Activated T-helper 2 cell treated with anti-CD3 and anti-CD28 coated beads, Interferon-gamma antibody, Interleukin-2, Interleukin-4, amounts not matched to agents 10 μg/mL and 5 μg/mL and 100 μg/mL, durations not matched to agents 14 hours and 24 hours and 36 hours (primary cell): ENCODE results near the gene FAXC. TPM values are rescaled to one million over a fixed set of nuclear protein-coding genes. Genes with fewer than 3 reads are reported as not detected.
"Not testable (repeated sequence)": the region's sequence is repeated elsewhere in the genome, so short reads cannot be mapped to it uniquely, and the experiment has no call there.

Experiments
- DNase-seq: peaks from one replicate; pipeline ENCODE4 v3.0.0; 2021; ENCODE audit warnings: low spot score
- H3K27ac Mint-ChIP-seq: one replicate; pipeline ENCODE4 v1.8.0; 2021; ENCODE audit warnings: mixed read lengths
- H3K27me3 Mint-ChIP-seq: one replicate; pipeline ENCODE4 v1.8.0; 2021; ENCODE audit warnings: low read depth, mixed read lengths
- H3K36me3 Mint-ChIP-seq: one replicate; pipeline ENCODE4 v1.8.0; 2021; ENCODE audit warnings: low read depth, mixed read lengths
- H3K4me1 Mint-ChIP-seq: one replicate; pipeline ENCODE4 v1.8.0; 2021; ENCODE audit warnings: low read depth, mixed read lengths
- H3K4me3 Mint-ChIP-seq: one replicate; pipeline ENCODE4 v1.8.0; 2021; ENCODE audit warnings: low read depth, mild to moderate bottlenecking, moderate library complexity, mixed read lengths
- H3K9me3 Mint-ChIP-seq: one replicate; pipeline ENCODE4 v1.8.0; 2021; ENCODE audit warnings: mixed read lengths
- intact Hi-C: fragments of 100-400 bp; cut with micrococcal nuclease; formaldehyde crosslinking; loops from one replicate; pipeline ENCODE4 v1.15.1; 2023
- total RNA-seq: library from RNA; stranded (reverse); gene quantifications from 2 replicates; pipeline ENCODE4 v1.2.3, GENCODE V29; 2022

Gene FAXC
- total RNA-seq, 1 donor from 2014 or later = not detected

- H3K4me3 Mint-ChIP-seq, intact Hi-C loops, H3K27me3 Mint-ChIP-seq, H3K27ac Mint-ChIP-seq, H3K36me3 Mint-ChIP-seq, H3K4me1 Mint-ChIP-seq, DNase-seq, H3K9me3 Mint-ChIP-seq: not testable (repeated sequence)
Measured at GRCh38 chr6:99266996-99267395, 82.5 kb downstream of the FAXC start.

- H3K4me1 Mint-ChIP-seq, H3K27ac Mint-ChIP-seq, H3K9me3 Mint-ChIP-seq, H3K4me3 Mint-ChIP-seq, H3K36me3 Mint-ChIP-seq, intact Hi-C loops, H3K27me3 Mint-ChIP-seq, DNase-seq: not testable (repeated sequence)
Measured at GRCh38 chr6:99265447-99265846, 84.0 kb downstream of the FAXC start.

GRCh38 chr6:99254616-99255550 lies 94.6 kb downstream of the FAXC start:
- intact Hi-C loops = no loop called here
- Mint-ChIP-seq H3K27me3 (peaks cover 3% of the 10 kb centered on the region), H3K27ac (no peak overlapping the region), H3K36me3 (no peaks in the 10 kb centered on the region), H3K4me1 (no peaks in the 10 kb centered on the region), H3K9me3 (no peaks in the 10 kb centered on the region), H3K4me3 (no peak overlapping the region)
- DNase-seq = no peak

GRCh38 chr6:99253271-99253670 lies 96.2 kb downstream of the FAXC start:
- intact Hi-C loops = no loop called here
- Mint-ChIP-seq H3K4me1 (no peaks in the 10 kb centered on the region), H3K9me3 (no peaks in the 10 kb centered on the region), H3K27ac (no peak overlapping the region), H3K36me3 (no peaks in the 10 kb centered on the region), H3K27me3 (peaks cover 3% of the 10 kb centered on the region), H3K4me3 (no peak overlapping the region)
- DNase-seq = no peak

DNA sequence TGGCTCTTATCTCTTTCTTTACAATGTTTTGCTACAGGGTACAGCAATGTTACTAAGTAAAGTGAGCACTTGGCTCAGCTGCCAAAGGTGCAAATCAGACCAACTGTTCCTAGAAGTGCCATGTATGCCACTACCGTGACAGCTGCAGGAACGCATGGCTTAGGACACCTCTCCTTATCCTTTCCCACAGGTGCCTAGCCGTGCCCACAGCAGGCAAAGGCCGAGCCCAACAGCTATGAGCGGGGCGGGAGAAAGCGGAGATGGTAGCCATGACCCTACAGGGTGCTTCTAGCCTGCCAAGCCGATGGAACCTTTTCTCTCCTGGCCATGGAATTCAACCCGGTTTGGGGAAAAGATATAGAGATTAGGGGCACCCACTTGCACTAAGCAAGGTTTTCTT lies 97.1 kb downstream of the FAXC start:
- no peaks in the 10 kb centered on the region for H3K9me3 Mint-ChIP-seq
- intact Hi-C loops = no loop called here
- H3K36me3 Mint-ChIP-seq = no peaks in the 10 kb centered on the region
- no peak overlapping the region for H3K4me3 Mint-ChIP-seq
- DNase-seq = no peak
- H3K4me1 Mint-ChIP-seq = no peaks in the 10 kb centered on the region
- H3K27ac Mint-ChIP-seq = no peak overlapping the region
- peaks cover 3% of the 10 kb centered on the region for H3K27me3 Mint-ChIP-seq

GRCh38 chr6:99250476-99250875 lies 99.0 kb downstream of the FAXC start:
- no peak for DNase-seq
- Mint-ChIP-seq H3K9me3 (no peaks in the 10 kb centered on the region), H3K36me3 (no peaks in the 10 kb centered on the region), H3K4me1 (no peaks in the 10 kb centered on the region), H3K4me3 (no peak overlapping the region), H3K27me3 (peaks cover 3% of the 10 kb centered on the region), H3K27ac (no peak overlapping the region)
- intact Hi-C loops = no loop called here

GRCh38 chr6:99246602-99247001 lies 102.9 kb downstream of the FAXC start:
- H3K27me3 Mint-ChIP-seq = no peaks in the 10 kb centered on the region
- intact Hi-C loops = no loop called here
- H3K27ac Mint-ChIP-seq = no peak overlapping the region
- H3K9me3 Mint-ChIP-seq = no peaks in the 10 kb centered on the region
- DNase-seq = no peak
- no peaks in the 10 kb centered on the region for H3K4me1 Mint-ChIP-seq
- no peaks in the 10 kb centered on the region for H3K36me3 Mint-ChIP-seq
- no peak overlapping the region for H3K4me3 Mint-ChIP-seq

GRCh38 chr6:99241905-99242534 lies 107.5 kb downstream of the FAXC start:
- no peak for DNase-seq
- intact Hi-C loops = loop anchor here (5.0 kb wide), 1 partner anchor 90 kb away; no protein-coding TSS in a partner anchor
- no peaks in the 10 kb centered on the region for H3K9me3 Mint-ChIP-seq

DNA sequence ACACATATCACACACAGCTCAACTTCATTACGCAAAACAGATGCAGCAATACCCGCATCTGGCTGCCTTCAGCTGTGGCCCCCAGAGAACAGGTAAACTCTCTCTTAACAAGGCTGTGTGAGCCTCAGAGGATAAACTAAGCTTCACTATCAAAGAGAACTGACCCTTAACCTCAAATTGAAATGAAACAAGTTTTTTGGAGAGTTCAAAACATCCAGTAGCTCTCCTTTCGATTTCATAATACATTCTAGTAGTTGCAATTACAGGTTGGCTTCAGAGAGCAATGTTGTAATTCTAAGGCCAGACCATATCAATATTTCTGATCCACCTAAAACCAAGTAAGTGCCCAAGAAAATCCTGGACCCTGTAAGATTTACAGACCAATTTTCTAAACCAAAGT lies 113.5 kb downstream of the FAXC start:
- no peaks in the 10 kb centered on the region for H3K36me3 Mint-ChIP-seq
- intact Hi-C loops = no loop called here
- no peak overlapping the region for H3K27ac Mint-ChIP-seq
- no peaks in the 10 kb centered on the region for H3K9me3 Mint-ChIP-seq
- H3K4me3 Mint-ChIP-seq = no peak overlapping the region
- DNase-seq = no peak
- peaks cover 8% of the 10 kb centered on the region for H3K27me3 Mint-ChIP-seq
- H3K4me1 Mint-ChIP-seq = no peaks in the 10 kb centered on the region

More at GRCh38 chr6:99241905-99242534, 107.5 kb downstream of the FAXC start:
- Mint-ChIP-seq H3K4me3 (no peak overlapping the region), H3K27me3 (no peaks in the 10 kb centered on the region), H3K36me3 (no peaks in the 10 kb centered on the region), H3K27ac (no peak overlapping the region), H3K4me1 (no peaks in the 10 kb centered on the region)

- H3K9me3 Mint-ChIP-seq = no peaks in the 10 kb centered on the region
- DNase-seq = no peak
- no peak overlapping the region for H3K27ac Mint-ChIP-seq
- intact Hi-C loops = no loop called here
- no peak overlapping the region for H3K4me3 Mint-ChIP-seq
- no peaks in the 10 kb centered on the region for H3K4me1 Mint-ChIP-seq
- no peaks in the 10 kb centered on the region for H3K36me3 Mint-ChIP-seq
- peaks cover 9% of the 10 kb centered on the region for H3K27me3 Mint-ChIP-seq
Measured at GRCh38 chr6:99233219-99233618, 116.3 kb downstream of the FAXC start.

DNA sequence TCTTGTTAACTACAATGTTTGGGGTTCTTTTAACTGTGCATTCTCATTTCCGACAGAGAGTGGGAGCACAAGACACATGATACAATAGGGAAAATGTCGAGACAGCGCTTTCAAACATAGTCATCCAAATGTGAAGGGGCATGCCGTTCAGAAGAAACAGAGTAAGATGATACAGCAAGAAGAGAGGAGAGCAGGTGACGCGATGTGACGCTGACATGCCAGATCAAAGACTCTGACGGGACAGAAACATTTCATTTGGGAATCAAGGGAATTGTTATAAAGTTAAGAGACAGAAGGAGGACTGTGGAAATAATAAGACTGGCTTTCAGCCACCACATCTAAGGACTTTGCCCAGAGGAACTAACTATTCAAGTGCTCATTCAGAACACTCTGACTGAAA lies 117.4 kb downstream of the FAXC start:
- Mint-ChIP-seq H3K27ac (no peak overlapping the region), H3K27me3 (peaks cover 9% of the 10 kb centered on the region), H3K36me3 (no peaks in the 10 kb centered on the region), H3K4me3 (no peak overlapping the region), H3K9me3 (no peaks in the 10 kb centered on the region), H3K4me1 (no peaks in the 10 kb centered on the region)
- intact Hi-C loops = no loop called here
- no peak for DNase-seq

GRCh38 chr6:99225172-99225571 lies 124.3 kb downstream of the FAXC start:
- Mint-ChIP-seq H3K27me3 (no peaks in the 10 kb centered on the region), H3K36me3 (no peaks in the 10 kb centered on the region), H3K4me1 (no peaks in the 10 kb centered on the region), H3K9me3 (no peaks in the 10 kb centered on the region), H3K27ac (no peak overlapping the region), H3K4me3 (no peak overlapping the region)
- intact Hi-C loops = no loop called here
- no peak for DNase-seq
